NCI-H2196 treated with DMSO at 0.1 percent for 48 hours (cell line): ENCODE measurements around the gene COL6A1.

Source experiments
- DNase-seq: peaks from one replicate; lab custom pipeline; 2025; ENCODE audit not compliant: unreplicated experiment; lab: John Stamatoyannopoulos, UW

COL6A1 gene

DNA sequence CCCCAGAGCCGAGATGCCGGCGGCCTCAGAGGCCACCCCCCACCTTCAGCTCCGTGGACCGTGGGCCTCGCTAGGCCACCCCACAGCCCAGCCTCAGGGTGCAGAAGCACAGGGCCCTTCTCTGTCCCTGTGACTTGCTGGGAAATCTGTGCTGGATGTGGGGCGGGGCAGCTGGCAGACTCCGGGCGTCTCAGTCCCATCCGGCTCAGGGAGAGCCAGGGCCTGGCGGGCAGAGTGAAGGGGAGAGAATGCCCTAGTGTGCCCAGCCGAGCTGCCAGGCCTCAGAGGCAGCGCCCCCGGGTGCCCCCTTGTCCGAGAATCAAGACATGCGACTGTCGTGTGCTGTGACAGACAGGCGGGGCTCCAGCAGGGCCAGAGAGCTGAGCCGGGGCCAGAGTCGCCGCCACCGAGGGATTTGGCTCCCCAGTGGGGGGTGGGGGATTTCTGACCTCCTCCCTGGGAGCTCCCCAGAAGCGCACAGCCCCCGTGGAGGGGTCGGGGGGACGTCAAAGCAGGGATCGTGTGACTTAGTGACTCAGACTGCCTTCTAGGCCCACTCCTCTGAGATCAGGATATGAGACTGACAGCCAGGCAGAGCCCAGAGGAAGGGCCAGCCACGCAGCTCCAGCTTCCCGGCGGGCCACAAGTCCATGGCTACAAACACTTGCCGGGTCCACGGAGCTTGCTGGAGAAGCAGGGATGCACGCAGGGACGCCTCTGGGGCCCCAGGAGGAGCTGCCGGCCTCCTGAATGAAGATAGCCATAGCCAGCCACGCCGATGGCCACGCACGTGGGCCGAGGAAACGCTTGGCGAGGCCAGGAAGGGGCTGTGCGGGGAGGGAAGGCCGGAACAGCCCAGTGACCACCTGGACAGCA, 11.9 kb downstream of the COL6A1 start:
- no peak for DNase-seq

DNA sequence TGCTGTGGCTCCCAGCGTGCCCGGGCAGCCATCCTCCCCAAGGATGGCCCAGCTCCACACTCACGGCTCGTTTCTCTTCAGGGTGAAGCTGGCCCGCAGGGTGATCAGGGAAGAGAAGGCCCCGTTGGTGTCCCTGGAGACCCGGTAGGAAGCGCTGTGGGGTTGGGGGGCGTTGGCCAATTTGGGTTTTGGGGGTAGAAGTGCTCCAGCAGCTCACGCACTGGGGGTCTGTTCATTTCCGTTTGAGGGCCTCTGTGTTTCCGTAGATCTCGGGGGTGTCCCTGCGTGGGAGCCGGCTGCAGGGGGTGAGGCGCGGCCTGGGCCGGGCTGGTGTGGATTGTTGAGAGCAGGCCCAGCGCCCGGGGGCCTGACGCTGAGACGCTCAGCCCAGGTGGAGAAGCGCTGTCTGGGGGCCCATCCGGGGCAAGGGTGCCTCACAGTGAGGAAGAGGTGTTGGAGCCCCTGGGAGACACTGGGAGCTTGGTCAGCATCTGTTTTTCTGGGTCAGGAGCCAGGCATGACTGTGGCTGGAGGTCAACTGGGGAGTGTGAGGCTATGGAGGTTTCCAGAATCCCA, 12.6 kb downstream of the COL6A1 start:
- DNase-seq, result no peak

DNA sequence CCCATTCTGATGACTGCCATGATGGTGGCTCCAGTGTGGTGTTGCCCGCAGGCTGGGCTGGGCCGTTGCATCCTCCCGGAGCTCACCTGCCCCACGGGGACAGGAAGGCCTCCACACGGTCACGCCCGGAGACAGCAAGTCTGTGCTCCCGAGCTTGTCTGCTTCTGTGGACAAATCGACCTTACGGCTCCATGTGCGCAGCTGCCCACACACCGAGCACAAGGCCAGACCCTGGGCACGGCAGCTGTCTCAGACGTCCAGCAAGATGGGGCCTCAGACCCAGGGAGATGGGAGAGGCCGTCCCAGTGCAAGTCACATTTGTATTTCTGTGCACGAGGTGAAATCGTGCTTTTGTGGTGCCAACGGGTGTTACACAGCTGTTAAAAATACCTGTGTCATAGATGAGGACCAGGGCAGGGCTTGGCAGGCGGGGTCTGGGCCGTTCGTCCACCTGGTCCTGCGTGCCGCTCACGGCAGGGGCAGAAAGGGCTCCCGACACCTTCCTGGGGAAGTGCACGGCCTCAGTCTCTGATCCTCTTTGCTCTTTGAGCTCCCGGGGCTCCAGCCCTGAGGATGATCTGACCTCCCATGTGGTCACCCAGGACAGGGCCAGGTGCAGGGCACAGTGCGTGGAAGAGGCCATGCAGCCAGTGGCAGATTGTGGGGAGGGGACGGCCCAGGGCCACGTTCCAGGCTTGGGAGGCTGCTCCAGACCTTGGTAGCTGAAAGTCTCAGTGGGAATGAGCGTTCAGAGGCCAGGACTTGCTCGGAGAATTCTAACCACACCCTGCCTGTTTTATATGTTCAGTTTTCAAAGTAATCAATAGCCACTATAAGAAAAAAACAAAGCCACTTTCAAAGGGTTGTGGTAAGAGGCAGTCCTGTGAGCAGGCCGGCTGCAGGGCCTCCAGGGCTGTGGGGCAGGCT, 13.5 kb downstream of the COL6A1 start:
- no peak for DNase-seq

DNA sequence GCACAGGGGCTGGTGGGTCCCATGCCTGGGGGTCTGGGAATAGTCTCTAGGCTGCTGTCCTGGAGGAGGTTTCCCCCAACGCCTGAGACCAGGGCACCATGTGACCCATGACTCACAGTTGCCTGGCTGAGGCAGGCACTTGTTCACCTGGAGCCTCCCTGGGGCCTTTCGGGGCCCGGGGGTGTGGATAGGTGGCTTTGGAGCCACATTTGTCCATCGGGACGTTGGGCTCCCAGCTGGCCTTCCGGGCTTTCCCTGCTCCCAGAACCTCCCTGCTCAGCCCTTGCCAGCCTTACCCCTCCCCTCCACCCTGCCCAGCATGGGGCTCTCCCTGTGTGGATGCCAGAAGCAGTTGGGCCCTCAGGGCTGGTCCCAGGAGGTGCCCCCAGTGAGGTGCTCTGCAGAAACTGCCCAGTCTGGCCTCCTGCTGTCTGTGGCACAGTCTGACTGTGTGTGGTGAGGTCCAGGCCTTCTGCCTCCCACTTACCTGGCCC, 14.2 kb downstream of the COL6A1 start:
- DNase-seq, result no peak

DNA sequence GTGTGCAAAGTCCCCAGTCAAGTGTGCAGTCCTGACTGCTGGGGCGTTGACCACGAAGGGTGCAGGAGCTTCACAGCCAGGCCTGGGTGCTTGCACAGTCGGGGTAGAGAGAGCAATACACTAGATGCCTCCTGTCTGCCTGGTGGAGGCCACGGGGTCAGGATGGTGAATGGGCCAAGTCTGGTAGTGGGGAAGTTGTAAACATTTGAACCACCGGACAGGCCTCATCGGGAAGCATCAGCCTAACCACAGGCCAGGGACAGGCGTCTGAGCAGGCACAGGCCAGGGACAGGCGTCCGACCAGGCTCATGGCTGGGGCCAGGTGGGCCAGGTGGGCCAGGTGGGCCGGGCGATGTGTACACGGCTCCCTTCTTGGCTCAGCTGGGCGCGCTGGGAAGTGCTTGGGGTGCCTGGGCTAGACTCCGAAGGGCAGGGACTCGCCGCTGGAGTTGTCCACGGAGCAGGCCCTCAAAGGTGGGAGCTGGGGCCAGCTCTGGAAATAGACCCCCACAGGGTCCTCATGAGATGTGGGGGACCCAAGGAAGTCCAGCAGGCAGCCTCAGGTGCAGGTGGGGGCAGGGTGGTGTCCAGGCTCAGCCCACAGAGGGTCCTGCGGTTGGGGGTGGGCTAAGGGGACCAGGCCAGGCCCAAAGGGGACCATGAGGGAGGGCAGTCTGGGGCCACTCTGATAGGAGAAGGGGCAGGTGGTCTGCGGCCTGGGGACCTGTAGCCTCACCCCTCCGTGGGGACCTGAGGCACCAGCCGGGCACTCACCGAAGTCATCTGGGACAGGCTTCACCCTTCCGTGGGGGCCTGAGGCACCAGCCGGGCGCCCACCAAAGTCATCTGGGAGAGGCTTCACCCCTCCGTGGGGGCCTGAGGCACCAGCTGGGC, 15.0 kb downstream of the COL6A1 start:
- DNase-seq, result no peak

DNA sequence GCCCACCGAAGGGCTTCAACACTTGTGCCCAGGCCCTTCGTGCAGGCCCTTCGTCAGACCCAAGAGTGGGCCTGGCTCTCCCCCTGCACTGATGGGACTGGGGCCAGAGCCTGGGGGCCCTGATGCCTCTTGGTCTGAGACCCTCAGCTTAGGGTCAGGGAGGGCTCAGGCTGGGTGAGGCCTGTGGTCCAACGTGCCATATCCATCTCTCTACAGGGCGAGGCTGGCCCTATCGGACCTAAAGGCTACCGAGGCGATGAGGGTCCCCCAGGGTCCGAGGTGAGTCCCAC, 15.6 kb downstream of the COL6A1 start:
- DNase-seq, result no peak

DNA sequence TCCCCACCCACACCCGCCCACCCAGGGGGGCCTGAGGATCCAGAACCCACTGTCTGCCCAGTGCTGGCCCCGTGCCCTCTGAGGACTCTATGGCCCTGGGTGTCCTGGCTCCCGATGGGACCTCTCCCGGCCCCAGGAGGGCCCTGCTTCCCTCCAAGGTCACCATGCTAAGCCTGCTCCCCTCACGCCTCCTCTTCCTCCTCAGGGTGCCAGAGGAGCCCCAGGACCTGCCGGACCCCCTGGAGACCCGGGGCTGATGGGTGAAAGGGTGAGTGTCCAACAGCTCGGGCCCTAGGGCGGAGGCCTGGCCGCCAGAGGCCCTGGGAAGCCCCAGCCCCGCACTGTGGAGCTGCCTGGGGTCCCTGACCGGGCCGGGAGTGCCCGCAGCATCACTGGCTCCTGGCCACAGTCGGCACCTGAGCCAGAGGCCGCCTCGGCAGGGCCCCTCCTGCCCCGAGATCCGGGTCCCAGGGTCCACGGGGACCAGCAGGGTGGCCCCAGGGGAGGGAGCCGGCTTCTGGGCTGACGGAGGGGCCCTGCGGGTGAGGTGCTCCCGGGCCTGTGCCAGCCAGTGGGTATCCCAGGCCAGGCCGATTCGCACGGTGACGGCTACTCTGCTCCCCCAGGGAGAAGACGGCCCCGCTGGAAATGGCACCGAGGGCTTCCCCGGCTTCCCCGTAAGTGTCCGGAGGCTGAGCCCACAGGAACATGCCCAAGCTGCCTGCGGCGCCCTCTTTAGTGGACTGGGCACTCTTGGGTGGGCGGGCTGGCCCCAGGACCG, 16.1 kb downstream of the COL6A1 start:
- DNase-seq, result no peak

DNA sequence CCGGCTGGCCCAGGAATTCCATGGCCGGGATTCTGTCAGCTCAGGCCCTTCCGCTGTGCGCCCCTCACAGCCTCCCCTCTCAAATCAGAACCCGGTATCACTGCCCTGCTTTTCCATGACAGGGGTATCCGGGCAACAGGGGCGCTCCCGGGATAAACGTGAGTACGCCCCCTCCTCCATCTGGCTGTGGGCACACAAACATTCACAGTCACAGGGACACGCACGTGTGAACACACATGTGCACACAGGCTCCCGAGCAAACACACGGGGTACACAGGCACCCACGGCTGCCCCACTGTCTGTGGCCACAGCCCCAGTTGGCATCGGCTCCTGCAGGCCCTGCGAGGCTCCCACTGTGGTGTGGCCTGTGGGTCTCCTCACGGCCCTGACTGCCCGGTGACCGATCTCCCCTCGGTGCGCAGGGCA, 16.7 kb downstream of the COL6A1 start:
- no peak for DNase-seq

DNA sequence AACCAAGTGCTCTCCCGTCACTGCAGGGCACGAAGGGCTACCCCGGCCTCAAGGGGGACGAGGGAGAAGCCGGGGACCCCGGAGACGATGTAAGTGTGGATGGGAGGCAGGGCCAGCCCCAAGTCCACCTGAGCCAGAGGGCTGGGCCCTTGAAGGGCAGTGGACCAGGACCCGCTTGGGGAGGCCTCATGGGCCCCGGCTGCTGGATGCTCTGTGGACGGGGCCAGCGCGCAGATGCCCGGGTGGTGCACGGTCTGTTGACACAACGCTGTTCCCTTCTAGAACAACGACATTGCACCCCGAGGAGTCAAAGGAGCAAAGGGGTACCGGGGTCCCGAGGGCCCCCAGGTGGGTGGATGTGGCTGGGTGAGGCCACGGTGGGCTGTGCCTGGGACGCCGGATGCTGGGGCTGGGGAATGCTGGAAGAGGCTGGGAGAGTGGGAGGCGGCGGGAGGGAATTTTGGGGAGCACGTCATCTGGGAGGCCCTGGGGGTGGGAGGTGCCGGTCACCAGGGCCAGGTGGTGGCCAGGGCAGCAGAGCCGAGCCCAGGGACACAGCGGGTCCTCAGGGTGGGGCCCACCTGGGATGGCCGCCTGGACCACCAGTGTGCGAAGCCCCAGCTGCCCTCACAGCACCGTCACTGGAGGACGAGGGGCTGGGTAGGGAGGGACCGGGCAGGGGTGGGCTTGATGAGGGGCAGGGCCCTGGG, 17.5 kb downstream of the COL6A1 start:
- no peak for DNase-seq

DNA sequence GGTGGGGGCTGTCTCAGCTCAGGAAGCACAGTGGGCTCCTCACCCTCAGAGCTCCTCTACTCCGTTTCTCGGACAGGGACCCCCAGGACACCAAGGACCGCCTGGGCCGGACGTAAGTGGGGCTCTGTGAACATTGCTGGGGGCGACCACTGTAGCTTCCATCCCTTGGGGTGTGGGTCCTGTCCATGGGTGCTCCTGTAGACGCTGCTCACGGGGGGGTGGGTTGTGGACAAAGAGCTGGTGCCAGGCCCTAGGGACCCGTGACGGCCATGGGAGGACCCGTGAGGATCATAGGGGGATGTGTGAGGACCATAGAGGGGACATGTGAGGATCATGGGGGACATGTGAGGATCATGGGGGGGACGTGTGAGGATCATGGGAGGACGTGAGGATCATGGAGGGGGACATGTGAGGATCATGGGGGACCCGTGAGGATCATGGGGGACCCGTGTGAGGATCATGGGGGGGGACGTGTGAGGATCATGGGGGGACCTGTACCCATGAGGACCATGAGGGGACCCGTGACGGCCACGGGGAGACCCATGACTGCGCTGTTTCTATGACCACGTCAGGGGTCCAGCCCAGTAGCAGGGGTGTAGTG, 18.1 kb downstream of the COL6A1 start:
- no peak for DNase-seq

DNA sequence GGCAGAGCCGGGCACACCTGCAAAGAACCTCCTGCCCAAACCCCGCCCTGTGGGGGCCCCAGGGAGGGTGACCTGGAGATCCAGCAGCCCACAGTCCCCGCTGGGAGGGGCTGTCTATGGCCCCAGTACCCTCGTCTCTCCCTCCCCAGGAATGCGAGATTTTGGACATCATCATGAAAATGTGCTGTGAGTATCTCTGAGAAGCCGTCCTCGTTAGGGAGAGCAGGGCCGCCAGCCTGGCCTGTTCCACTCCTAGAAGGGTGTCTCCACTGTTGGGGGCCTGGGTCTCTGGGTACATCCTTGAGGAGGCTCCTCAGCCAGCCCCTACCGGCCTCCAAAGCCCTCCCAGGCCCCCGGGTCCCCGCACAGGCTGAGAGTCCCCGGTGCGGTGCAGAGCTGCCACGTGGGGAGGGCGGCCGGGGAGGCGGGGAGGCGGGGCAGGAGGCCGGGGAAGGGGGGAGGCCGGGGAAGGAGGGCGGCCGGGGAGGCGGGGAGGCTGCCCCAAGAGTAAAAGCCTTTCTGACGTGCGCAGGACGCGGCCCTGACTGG, 18.7 kb downstream of the COL6A1 start:
- no peak for DNase-seq

DNA sequence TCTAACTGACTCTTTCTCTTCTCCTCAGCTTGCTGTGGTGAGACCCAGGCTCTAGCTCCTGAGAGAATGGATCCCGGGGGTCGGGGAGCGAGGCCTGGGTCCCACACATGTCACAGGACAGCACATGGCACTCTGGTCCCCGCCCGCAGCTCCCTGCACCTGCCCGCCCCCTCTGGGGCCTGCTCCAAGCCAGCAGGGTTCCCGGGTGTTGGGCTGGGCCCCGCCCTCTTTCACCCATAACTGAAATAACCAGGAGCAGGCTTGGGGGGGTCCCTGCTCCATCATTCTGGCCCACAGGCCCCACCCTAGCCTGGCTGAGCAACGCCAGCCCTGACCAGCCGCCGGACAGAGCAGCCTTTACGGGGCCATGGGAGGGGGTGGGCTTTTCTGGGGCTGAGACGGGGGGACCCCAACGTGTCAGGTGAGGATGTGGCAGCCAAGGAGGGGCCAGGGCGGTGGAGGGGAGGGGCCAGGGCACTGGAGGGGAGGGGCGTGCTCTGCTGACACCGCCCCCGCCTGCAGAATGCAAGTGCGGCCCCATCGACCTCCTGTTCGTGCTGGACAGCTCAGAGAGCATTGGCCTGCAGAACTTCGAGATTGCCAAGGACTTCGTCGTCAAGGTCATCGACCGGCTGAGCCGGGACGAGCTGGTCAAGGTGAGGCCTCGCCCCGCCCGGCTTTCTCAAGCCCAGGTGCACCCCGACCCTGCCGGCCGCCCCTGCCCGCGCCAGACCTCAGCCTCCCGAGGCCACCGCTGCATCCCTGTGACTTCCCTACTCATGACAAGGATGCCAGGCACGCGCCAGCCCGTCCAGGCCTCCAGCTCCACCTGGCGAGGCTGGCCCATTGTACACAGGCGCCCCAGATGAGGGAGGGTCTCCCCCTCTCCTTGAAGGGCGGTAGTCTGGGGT, 19.4 kb downstream of the COL6A1 start:
- DNase-seq, result no peak

DNA sequence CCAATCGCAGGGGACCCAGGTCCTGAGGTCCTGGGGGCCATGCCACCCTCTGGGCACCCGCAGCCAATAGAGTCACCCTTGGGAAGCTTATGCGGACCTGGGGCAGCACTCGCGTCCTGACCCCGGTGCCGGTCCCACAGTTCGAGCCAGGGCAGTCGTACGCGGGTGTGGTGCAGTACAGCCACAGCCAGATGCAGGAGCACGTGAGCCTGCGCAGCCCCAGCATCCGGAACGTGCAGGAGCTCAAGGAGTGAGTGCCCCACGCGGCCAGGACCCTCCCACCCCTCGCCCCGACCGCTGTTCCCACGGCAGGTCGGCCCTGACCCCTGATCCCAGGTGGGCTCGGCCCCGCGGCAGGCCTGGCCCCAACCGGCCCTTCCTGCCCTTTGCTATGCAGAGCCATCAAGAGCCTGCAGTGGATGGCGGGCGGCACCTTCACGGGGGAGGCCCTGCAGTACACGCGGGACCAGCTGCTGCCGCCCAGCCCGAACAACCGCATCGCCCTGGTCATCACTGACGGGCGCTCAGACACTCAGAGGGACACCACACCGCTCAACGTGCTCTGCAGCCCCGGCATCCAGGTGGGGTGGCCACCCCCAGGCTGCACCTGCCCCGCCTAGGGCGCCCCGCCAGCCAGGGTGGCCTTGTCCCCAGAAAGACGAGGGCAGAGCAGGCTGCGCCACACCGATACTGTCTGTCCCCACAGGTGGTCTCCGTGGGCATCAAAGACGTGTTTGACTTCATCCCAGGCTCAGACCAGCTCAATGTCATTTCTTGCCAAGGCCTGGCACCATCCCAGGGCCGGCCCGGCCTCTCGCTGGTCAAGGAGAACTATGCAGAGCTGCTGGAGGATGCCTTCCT, 20.5 kb downstream of the COL6A1 start:
- DNase-seq, result no peak

DNA sequence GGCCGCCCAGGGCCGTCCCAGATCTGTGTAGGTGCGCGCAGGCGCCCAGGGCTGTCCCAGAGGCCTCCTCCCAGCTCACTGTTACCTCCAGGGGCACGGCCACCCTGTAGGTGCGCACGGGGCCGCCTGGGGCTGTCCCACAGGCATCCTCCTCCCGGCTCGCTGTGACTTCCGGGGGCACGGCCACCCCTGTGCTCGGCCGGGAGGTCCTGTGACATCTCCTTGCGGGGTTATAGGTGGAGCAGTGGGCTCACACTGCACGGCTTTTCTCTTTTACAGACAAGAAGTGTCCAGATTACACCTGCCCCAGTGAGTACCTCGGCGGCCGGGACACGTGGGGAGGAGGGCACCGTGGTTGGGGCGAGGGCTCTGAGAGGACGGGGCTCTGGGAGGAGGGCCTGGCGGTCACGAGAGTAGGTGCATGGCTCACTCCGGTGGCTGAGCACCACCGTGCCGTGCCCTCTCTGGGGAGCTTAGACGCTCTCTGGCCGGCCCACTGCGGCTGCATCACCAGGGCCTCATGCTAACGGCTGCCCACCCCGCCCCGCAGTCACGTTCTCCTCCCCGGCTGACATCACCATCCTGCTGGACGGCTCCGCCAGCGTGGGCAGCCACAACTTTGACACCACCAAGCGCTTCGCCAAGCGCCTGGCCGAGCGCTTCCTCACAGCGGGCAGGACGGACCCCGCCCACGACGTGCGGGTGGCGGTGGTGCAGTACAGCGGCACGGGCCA, 21.4 kb downstream of the COL6A1 start:
- DNase-seq, result no peak

DNA sequence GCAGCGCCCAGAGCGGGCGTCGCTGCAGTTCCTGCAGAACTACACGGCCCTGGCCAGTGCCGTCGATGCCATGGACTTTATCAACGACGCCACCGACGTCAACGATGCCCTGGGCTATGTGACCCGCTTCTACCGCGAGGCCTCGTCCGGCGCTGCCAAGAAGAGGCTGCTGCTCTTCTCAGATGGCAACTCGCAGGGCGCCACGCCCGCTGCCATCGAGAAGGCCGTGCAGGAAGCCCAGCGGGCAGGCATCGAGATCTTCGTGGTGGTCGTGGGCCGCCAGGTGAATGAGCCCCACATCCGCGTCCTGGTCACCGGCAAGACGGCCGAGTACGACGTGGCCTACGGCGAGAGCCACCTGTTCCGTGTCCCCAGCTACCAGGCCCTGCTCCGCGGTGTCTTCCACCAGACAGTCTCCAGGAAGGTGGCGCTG, 22.0 kb downstream of the COL6A1 start:
- DNase-seq, result no peak
